SU-DHL-6 (cell line): ENCODE measurements around the gene CCT2.

ENCODE experiments used
- CTCF ChIP-seq: fragments of 200-600 bp; sonication (generic); IDR thresholded peaks from one replicate; pipeline ENCODE4 v1.5.1; 2017; ENCODE audit warnings: antibody characterized with exemption, mild to moderate bottlenecking, low read length, moderate library complexity; ENCODE audit not compliant: insufficient read depth, poor library complexity, severe bottlenecking
- EZH2phosphoT487 ChIP-seq: fragments of 200-600 bp; sonication (generic), shearing (Covaris generic); conservative IDR thresholded peaks from 2 replicates; pipeline ENCODE4 v1.6.1; 2018; ENCODE audit warnings: mild to moderate bottlenecking, antibody characterized with exemption, low read length, moderate library complexity, mixed read lengths

GRCh38 chr12:69563166-69563762 is 22.0 kb upstream of the CCT2 start:
- no peak for TF ChIP-seq CTCF
- TF ChIP-seq EZH2phosphoT487 = no peak
